ENCODE results near the gene RUFY1.
"Not testable (repeated sequence)": the region's sequence is repeated elsewhere in the genome, so short reads cannot be mapped to it uniquely, and the experiment has no call there.

Gene RUFY1

GRCh38 chr5:179550511-179551342 is at the start of gene RUFY1:
TSS of gene RUFY1 (plus strand) at chr5:179550554. CDS start at chr5:179550570, 16 bp downstream.
- peak; percentile 74 for DNase-seq (ENCODE audit: low read depth)

- DNase-seq (ENCODE audit: low read depth), result not testable (repeated sequence)
These were observed 48.4 kb upstream of the RUFY1 start for GRCh38 chr5:179501997-179502396.

GRCh38 chr5:179502420-179502819 is 47.9 kb upstream of the RUFY1 start:
- DNase-seq (ENCODE audit: low read depth), result not testable (repeated sequence)

- no peak for DNase-seq (ENCODE audit: low read depth)
These were observed 46.2 kb upstream of the RUFY1 start for GRCh38 chr5:179504191-179504590.

GRCh38 chr5:179504600-179505396 is 45.6 kb upstream of the RUFY1 start:
- no peak for DNase-seq (ENCODE audit: low read depth)

GRCh38 chr5:179505636-179506261 is 44.6 kb upstream of the RUFY1 start:
- no peak for DNase-seq (ENCODE audit: low read depth)

GRCh38 chr5:179509239-179509638 is 41.1 kb upstream of the RUFY1 start:
- no peak for DNase-seq (ENCODE audit: low read depth)

GRCh38 chr5:179509845-179510244 is 40.5 kb upstream of the RUFY1 start:
- DNase-seq (ENCODE audit: low read depth), result no peak

GRCh38 chr5:179512452-179513000 is 37.8 kb upstream of the RUFY1 start:
- DNase-seq (ENCODE audit: low read depth), result no peak

- not testable (repeated sequence) for DNase-seq (ENCODE audit: low read depth)
These were observed 34.9 kb upstream of the RUFY1 start for GRCh38 chr5:179515501-179515900.

GRCh38 chr5:179516221-179516620 is 34.1 kb upstream of the RUFY1 start:
- no peak for DNase-seq (ENCODE audit: low read depth)

- DNase-seq (ENCODE audit: low read depth), result not testable (repeated sequence)
These were observed 32.6 kb upstream of the RUFY1 start for GRCh38 chr5:179517746-179518145.

GRCh38 chr5:179518369-179518768 is 32.0 kb upstream of the RUFY1 start:
- DNase-seq (ENCODE audit: low read depth), result not testable (repeated sequence)

- not testable (repeated sequence) for DNase-seq (ENCODE audit: low read depth)
These were observed 30.8 kb upstream of the RUFY1 start for GRCh38 chr5:179519416-179520070.

GRCh38 chr5:179522107-179522506 is 28.2 kb upstream of the RUFY1 start:
- not testable (repeated sequence) for DNase-seq (ENCODE audit: low read depth)

- no peak for DNase-seq (ENCODE audit: low read depth)
These were observed 23.4 kb upstream of the RUFY1 start for GRCh38 chr5:179526978-179527377.

GRCh38 chr5:179530069-179530998 is 20.0 kb upstream of the RUFY1 start:
- DNase-seq (ENCODE audit: low read depth), result peak; percentile 57

- DNase-seq (ENCODE audit: low read depth), result no peak
These were observed 17.3 kb upstream of the RUFY1 start for GRCh38 chr5:179533024-179533423.

GRCh38 chr5:179533907-179534306 is 16.4 kb upstream of the RUFY1 start:
- no peak for DNase-seq (ENCODE audit: low read depth)

GRCh38 chr5:179534431-179534830 is 15.9 kb upstream of the RUFY1 start:
- no peak for DNase-seq (ENCODE audit: low read depth)

GRCh38 chr5:179536676-179537075 is 13.7 kb upstream of the RUFY1 start:
- DNase-seq (ENCODE audit: low read depth), result no peak
